Ishikawa (cell line): Measurements from ENCODE around the gene CEP295NL.

Source experiments
- CEBPB ChIP-seq: IDR thresholded peaks from 2 replicates; pipeline ENCODE4 v1.6.1; 2012
- CREB1 ChIP-seq: IDR thresholded peaks from 2 replicates; pipeline ENCODE4 v1.6.1; 2012; ENCODE audit warnings: low read depth
- EGR1 ChIP-seq: IDR thresholded peaks from 2 replicates; pipeline ENCODE4 v1.6.1; 2012
- EP300 ChIP-seq: IDR thresholded peaks from 2 replicates; pipeline ENCODE4 v1.6.1; 2012; ENCODE audit warnings: borderline replicate concordance
- MAX ChIP-seq: IDR thresholded peaks from 2 replicates; pipeline ENCODE4 v1.6.1; 2012
- NFIC ChIP-seq: IDR thresholded peaks from 2 replicates; pipeline ENCODE4 v1.6.1; 2012
- RAD21 ChIP-seq: IDR thresholded peaks from 2 replicates; pipeline ENCODE4 v1.6.1; 2012; ENCODE audit warnings: low read depth
- REST ChIP-seq: IDR thresholded peaks from 2 replicates; pipeline ENCODE4 v1.6.1; 2012; ENCODE audit warnings: low read depth, mild to moderate bottlenecking
- TAF1 ChIP-seq: IDR thresholded peaks from 2 replicates; pipeline ENCODE4 v1.6.1; 2012; ENCODE audit warnings: low read depth, mild to moderate bottlenecking
- TEAD4 ChIP-seq: IDR thresholded peaks from 2 replicates; pipeline ENCODE4 v1.6.1; 2012
- USF1 ChIP-seq: IDR thresholded peaks from 2 replicates; pipeline ENCODE4 v1.6.1; 2012
- ZBTB7A ChIP-seq: IDR thresholded peaks from 2 replicates; pipeline ENCODE4 v1.6.1; 2012; ENCODE audit warnings: low read depth

DNA sequence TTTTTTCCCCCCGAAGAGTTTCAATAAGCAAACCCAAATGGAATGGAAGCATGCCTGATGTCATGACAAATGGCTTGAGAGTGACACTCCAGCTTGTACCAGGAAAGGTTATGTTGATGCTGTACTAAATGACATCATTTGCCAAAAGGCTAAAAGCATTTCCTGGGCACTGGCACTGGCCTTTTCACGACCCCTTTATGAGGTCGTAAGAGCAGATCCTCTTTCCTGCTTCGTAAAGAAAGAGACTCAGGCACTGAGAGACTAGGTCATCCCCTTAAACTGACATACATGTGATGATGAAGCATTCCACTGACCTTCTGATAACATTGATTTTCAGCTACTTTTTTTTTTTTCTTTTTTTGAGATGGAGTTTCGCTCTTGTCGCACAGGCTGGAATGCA lies 30.5 kb downstream of the CEP295NL start:
- TF ChIP-seq USF1 (no peak), CREB1 (no peak), REST (no peak), EP300 (no peak), MAX (no peak), TEAD4 (no peak), ZBTB7A (no peak), CEBPB (no peak), RAD21 (no peak), EGR1 (no peak), TAF1 (no peak), NFIC (no peak)
